CD14-positive monocyte (primary cell): ENCODE measurements around the gene P2RX2. TPM values are rescaled to one million over a fixed set of nuclear protein-coding genes. Genes with fewer than 3 reads are reported as not detected.

Experiments used
- DNase-seq, 3 donors: peaks; one replicate each; pipeline ENCODE4 v3.0.0-alpha.2; 2011 to 2022
- H2AFZ ChIP-seq: 2 replicates; pipeline ENCODE4 v1.6.0; 2012; ENCODE audit warnings: mild to moderate bottlenecking, low read depth, low read length, inconsistent platforms; ENCODE audit not compliant: insufficient read depth, poor library complexity, severe bottlenecking
- H3K27ac ChIP-seq, 2 donors: 1 replicate in 1 of 2; 2 replicates in 1 of 2; pipeline ENCODE4 v1.5.1; 2012 to 2013; ENCODE audit warnings: low read length in 2 of 2, control low read depth in 1 of 2, inconsistent platforms in 1 of 2, low read depth in 1 of 2, mild to moderate bottlenecking in 1 of 2
- H3K27me3 ChIP-seq, 2 donors: one replicate each; pipeline versions ENCODE4 v1.6.0 to v1.6.1; 2011 to 2013; ENCODE audit warnings: low read length in 2 of 2; ENCODE audit not compliant: control insufficient read depth in 2 of 2, insufficient read depth in 2 of 2
- H3K36me3 ChIP-seq, 2 donors: replicated peaks in 1 of 2; 1 replicate in 1 of 2; 2 replicates in 1 of 2; pipeline versions ENCODE4 v1.5.1 to v1.6.1; 2012 to 2013; ENCODE audit warnings: low read length in 2 of 2, control low read depth in 1 of 2, inconsistent platforms in 1 of 2, mild to moderate bottlenecking in 1 of 2; ENCODE audit not compliant: insufficient read depth in 2 of 2, control insufficient read depth in 1 of 2
- H3K4me1 ChIP-seq, 2 donors: 1 replicate in 1 of 2; 2 replicates in 1 of 2; pipeline versions ENCODE4 v1.5.1 to v1.6.1; 2012 to 2013; ENCODE audit warnings: low read length in 2 of 2, control low read depth in 1 of 2, inconsistent platforms in 1 of 2, mild to moderate bottlenecking in 1 of 2, moderate library complexity in 1 of 2; ENCODE audit not compliant: insufficient read depth in 2 of 2, control insufficient read depth in 1 of 2
- H3K4me2 ChIP-seq: replicated peaks from 2 replicates; pipeline ENCODE3; 2012; ENCODE audit warnings: low read length, moderate library complexity, mild to moderate bottlenecking; ENCODE audit not compliant: poor library complexity, severe bottlenecking; ENCODE audit errors: extremely low read depth
- H3K4me3 ChIP-seq, 3 experiments: fragments of 200-600 bp in 1 of 3; sonication (generic) in 1 of 3; replicated peaks in 1 of 3; 1 replicate in 2 of 3; 2 replicates in 1 of 3; pipeline ENCODE4 v1.5.1; 2011 to 2013; ENCODE audit warnings: low read length in 3 of 3, mild to moderate bottlenecking in 3 of 3, control low read depth in 2 of 3, low read depth in 2 of 3, inconsistent platforms in 1 of 3, moderate library complexity in 1 of 3
- H3K79me2 ChIP-seq: 2 replicates; pipeline ENCODE4 v1.6.0; 2012; ENCODE audit warnings: mild to moderate bottlenecking, control low read depth, inconsistent platforms, low read length, moderate library complexity; ENCODE audit not compliant: insufficient read depth
- H3K9ac ChIP-seq: 2 replicates; pipeline ENCODE4 v1.6.0; 2017; ENCODE audit warnings: low read length, mild to moderate bottlenecking; ENCODE audit not compliant: insufficient read depth, poor library complexity, severe bottlenecking
- H3K9me3 ChIP-seq, 2 donors: replicated peaks in 1 of 2; 1 replicate in 1 of 2; 2 replicates in 1 of 2; pipeline versions ENCODE4 v1.5.1 to v1.6.1; 2012 to 2013; ENCODE audit warnings: low read length in 2 of 2, control low read depth in 1 of 2; ENCODE audit not compliant: control insufficient read depth in 1 of 2, insufficient read depth in 1 of 2
- H4K20me1 ChIP-seq: 2 replicates; pipeline ENCODE4 v1.6.0; 2012; ENCODE audit warnings: mild to moderate bottlenecking, low read length, control low read depth, moderate library complexity; ENCODE audit not compliant: insufficient read depth
- H3K27ac Mint-ChIP-seq, 7 donors: one replicate each; pipeline ENCODE4 v1.8.0; 2020; ENCODE audit warnings: mild to moderate bottlenecking in 7 of 7, mixed read lengths in 7 of 7, moderate library complexity in 6 of 7, inconsistent platforms in 2 of 7
- H3K27me3 Mint-ChIP-seq, 3 donors: one replicate each; pipeline ENCODE4 v1.8.0; 2021 to 2022; ENCODE audit warnings: low read depth in 3 of 3, mild to moderate bottlenecking in 3 of 3, mixed read lengths in 3 of 3, moderate library complexity in 3 of 3, inconsistent platforms in 1 of 3
- H3K36me3 Mint-ChIP-seq, 2 donors: one replicate each; pipeline ENCODE4 v1.8.0; 2020; ENCODE audit warnings: mixed read lengths in 2 of 2, inconsistent platforms in 1 of 2, mild to moderate bottlenecking in 1 of 2
- H3K4me1 Mint-ChIP-seq: one replicate; pipeline ENCODE4 v1.8.0; 2020; ENCODE audit warnings: mild to moderate bottlenecking, mixed read lengths
- H3K4me3 Mint-ChIP-seq, 2 donors: one replicate each; pipeline ENCODE4 v1.8.0; 2020; ENCODE audit warnings: mild to moderate bottlenecking in 2 of 2, mixed read lengths in 2 of 2, moderate library complexity in 1 of 2
- H3K9me3 Mint-ChIP-seq, 7 donors: one replicate each; pipeline ENCODE4 v1.8.0; 2020 to 2022; ENCODE audit warnings: mixed read lengths in 7 of 7, mild to moderate bottlenecking in 6 of 7, moderate library complexity in 6 of 7, inconsistent platforms in 2 of 7
- WGBS: methylation state at CpG from one replicate; pipeline ENCODE4 v1.1.5; 2013; ENCODE audit warnings: missing lambda C conversion rate; ENCODE audit not compliant: insufficient coverage; 5-methylcytosine and 5-hydroxymethylcytosine counted together
- intact Hi-C, 2 donors: fragments of 100-400 bp; cut with micrococcal nuclease; formaldehyde crosslinking; loops; one replicate each; pipeline versions ENCODE4 v1.15.0 to v1.15.1; 2023
- polyA plus RNA-seq, 3 donors: library from polyadenylated mRNA; depleted of rRNA in 1 of 3; unstranded in 2 of 3; stranded (reverse) in 1 of 3; fragments of 300-500 nt in 2 of 3; fragments of >200 nt in 1 of 3; fragmentation: Illumina TruSeq in 2 of 3; gene quantifications; 1 replicate in 2 of 3; 2 replicates in 1 of 3; pipeline ENCODE4 v1.2.3, GENCODE V29; 2012 to 2021
- TF ChIP-seq, protein P1 (sequence below): fragments of 200-600 bp; IDR thresholded peaks from one replicate; pipeline ENCODE4 v1.8.0; 2022; ENCODE audit warnings: antibody characterized with exemption, mild to moderate bottlenecking

P2RX2 gene
- polyA plus RNA-seq, 3 donors, result not detected

DNA sequence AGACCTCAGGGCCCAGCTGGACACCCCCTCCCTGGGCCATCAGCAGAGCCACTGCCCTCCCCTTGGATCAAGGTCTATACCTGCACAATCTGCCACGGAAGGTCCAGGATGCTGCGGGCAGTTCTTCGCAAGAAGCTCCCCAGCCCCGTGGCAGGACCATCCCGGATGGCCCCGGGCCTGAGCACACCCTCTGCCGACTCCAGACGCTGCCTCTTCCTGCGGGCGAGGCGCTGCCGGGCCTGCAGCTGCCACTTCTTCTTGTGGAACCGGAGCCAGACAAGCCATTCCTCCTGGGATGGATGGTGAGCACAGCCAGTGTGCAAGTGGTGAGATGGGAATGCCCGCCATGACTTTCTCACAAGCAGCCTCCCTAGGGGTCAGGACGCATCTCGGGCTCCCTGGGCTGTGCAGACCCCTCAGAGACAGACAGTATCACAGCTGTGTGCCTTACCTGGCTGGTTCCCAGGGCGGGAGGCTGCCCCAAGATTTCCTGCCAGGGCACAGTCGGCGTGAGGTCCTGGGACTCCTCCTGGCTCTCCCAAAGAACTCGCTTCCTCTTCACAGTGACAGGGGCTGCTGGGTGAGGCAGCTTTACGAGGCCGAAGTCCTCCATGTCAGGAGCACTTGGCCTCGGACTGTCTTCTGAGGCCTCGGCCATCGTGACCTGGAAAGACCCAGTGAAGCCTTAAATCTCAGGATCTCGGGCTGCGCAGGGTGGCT, 30.8 kb downstream of the P2RX2 start:
- TF ChIP-seq, protein P1, sequence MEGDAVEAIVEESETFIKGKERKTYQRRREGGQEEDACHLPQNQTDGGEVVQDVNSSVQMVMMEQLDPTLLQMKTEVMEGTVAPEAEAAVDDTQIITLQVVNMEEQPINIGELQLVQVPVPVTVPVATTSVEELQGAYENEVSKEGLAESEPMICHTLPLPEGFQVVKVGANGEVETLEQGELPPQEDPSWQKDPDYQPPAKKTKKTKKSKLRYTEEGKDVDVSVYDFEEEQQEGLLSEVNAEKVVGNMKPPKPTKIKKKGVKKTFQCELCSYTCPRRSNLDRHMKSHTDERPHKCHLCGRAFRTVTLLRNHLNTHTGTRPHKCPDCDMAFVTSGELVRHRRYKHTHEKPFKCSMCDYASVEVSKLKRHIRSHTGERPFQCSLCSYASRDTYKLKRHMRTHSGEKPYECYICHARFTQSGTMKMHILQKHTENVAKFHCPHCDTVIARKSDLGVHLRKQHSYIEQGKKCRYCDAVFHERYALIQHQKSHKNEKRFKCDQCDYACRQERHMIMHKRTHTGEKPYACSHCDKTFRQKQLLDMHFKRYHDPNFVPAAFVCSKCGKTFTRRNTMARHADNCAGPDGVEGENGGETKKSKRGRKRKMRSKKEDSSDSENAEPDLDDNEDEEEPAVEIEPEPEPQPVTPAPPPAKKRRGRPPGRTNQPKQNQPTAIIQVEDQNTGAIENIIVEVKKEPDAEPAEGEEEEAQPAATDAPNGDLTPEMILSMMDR, result no peak
- Histone ChIP-seq H3K9me3 (no peaks in the 10 kb centered on the region), H3K4me1 (no peaks in the 10 kb centered on the region), H4K20me1 (no peaks in the 10 kb centered on the region), H3K4me3 (no peak overlapping the region), H3K4me2 (no peak overlapping the region), H3K36me3 (peaks cover 57 to 89% of the 10 kb centered on the region in 2 donors), H3K79me2 (no peaks in the 10 kb centered on the region), H3K27me3 (no peaks in the 10 kb centered on the region), H2AFZ (no peak overlapping the region), H3K27ac (no peak overlapping the region), H3K9ac (no peak overlapping the region)
- H3K27me3 Mint-ChIP-seq, result peaks cover 0 to 2% (median 1%) of the 10 kb centered on the region in 3 donors
- 92% methylated on average over 26 of the region's 27 CpGs for whole genome bisulfite sequencing
- DNase-seq, result no peak
- intact Hi-C loops, result no loop called here
- H3K4me1 Mint-ChIP-seq, result no peaks in the 10 kb centered on the region
- no peaks in the 10 kb centered on the region for H3K9me3 Mint-ChIP-seq
- H3K4me3 Mint-ChIP-seq, result no peak overlapping the region
- peaks cover 73 to 89% of the 10 kb centered on the region in 2 donors for H3K36me3 Mint-ChIP-seq
- peak overlapping the region in 1 of 7 donors; percentile 28 for H3K27ac Mint-ChIP-seq

DNA sequence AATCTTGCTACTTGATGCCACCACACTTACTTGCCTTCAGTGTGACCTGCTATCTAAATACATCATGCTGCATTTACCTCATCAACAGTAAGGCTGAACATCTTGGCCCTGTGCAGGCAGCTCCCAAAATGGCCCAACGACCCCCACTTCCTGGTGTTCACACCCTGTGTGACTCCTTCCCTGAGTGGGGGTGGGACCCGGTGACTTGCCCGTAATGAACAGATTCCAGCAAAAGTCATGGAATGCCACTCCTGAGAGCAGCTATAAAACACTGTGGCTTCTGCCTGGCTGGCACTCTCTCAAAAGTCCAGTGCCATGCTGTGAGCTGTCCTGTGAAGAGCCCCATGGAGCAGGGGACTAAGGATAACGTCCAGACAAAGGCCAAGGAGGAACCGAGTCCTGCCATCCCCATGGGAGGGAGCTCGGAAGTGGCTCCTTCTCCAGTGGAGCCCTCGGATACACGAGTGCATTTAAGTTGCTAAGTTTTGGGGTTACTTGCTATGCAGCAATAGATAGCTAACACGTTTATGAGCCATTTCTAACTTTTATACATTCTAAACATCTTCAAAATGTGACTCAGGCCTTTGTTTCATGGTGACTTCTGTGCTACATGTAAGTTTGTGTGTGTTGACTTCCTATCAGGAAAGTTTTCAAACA, 33.0 kb downstream of the P2RX2 start:
- intact Hi-C loops, result no loop called here
- no peaks in the 10 kb centered on the region for H3K4me1 Mint-ChIP-seq
- H3K4me3 Mint-ChIP-seq, result no peak overlapping the region
- no peak overlapping the region for H3K27ac Mint-ChIP-seq
- H3K9ac ChIP-seq, result no peak overlapping the region
- WGBS, result 98% methylated on average over 4 of the region's 9 CpGs
- no peaks in the 10 kb centered on the region for H3K79me2 ChIP-seq
- H3K9me3 Mint-ChIP-seq, result no peaks in the 10 kb centered on the region
- DNase-seq, result no peak
- no peak overlapping the region for H3K27ac ChIP-seq
- H3K4me1 ChIP-seq, result no peaks in the 10 kb centered on the region
- no peaks in the 10 kb centered on the region for H3K9me3 ChIP-seq
- TF ChIP-seq, protein P1, result no peak
- peaks cover 72 to 89% of the 10 kb centered on the region in 2 donors for H3K36me3 Mint-ChIP-seq
- peaks cover 0 to 2% (median 1%) of the 10 kb centered on the region in 3 donors for H3K27me3 Mint-ChIP-seq
- no peak overlapping the region for H3K4me3 ChIP-seq
- no peak overlapping the region for H2AFZ ChIP-seq
- no peaks in the 10 kb centered on the region for H4K20me1 ChIP-seq
- peaks cover 63 to 96% of the 10 kb centered on the region in 2 donors for H3K36me3 ChIP-seq
- no peaks in the 10 kb centered on the region for H3K27me3 ChIP-seq
- H3K4me2 ChIP-seq, result no peak overlapping the region
